NCI-H2171 treated with DMSO at 0.1 percent for 48 hours (cell line): ENCODE measurements around the gene ZPLD1.

Source experiments
- DNase-seq: peaks from one replicate; lab custom pipeline; 2025; lab: John Stamatoyannopoulos, UW

ZPLD1 gene

DNA sequence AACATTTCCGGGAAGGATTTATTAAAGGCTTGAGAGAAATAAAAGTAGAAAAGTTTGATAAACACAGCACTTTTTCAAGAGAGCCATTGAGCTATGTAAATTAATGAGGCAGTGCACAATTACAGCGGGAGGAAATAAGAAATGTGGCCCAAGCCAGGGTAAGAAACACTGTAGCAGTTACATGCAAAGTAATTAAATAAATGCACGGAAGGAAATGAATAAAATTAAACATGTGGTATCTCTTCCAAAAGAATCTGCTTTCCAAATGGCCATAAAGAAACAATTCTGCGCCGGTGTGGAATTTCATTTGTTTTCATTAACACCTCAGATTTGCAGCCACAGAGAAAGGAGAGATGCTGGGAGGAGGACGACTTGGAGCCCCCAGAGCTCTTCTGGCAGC lies 35.3 kb downstream of the ZPLD1 start:
- no peak for DNase-seq

GRCh38 chr3:102471001-102471400 lies 36.2 kb downstream of the ZPLD1 start:
- no peak for DNase-seq

DNA sequence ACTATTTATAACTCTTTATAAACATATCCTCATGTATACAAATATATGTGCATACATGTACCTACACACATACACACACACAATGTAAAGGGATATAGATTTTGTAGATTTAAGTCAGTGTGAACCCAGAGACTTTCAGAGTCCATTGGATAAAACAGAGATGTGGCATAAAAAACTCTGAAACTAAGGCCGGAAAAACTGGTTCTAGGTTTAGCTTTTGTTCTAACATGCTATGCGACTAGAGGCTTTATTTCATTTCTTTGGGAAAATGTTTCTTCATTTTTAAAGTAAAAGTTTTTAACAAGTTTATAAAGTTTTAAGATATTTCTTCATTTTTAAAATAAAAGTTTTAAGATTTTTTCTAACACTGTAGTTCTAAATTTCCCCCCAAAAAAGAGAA lies 36.7 kb downstream of the ZPLD1 start:
- DNase-seq = no peak

GRCh38 chr3:102473648-102474047 lies 38.8 kb downstream of the ZPLD1 start:
- DNase-seq = no peak

DNA sequence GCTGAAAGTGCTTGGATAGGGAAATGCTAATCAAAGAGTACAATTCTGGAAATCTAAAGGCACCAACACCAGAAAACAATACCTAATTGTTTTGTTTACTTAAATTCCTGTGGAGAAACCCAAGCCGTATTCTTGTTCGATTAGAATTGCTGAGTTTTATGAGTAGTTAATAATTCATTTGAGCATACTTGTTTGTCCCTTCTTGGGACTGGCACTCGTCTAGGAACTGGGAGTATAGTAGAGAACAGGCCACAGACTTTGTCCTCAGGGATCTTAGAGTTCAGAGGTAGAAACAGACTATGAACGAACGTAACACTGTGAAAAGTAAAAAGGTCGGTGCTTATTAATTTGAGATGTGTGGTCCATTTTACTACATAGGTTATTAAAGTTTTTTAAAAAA lies 39.4 kb downstream of the ZPLD1 start:
- DNase-seq = no peak

- peak; percentile 34 for DNase-seq
Measured at GRCh38 chr3:102476198-102476597, 41.4 kb downstream of the ZPLD1 start.

DNA sequence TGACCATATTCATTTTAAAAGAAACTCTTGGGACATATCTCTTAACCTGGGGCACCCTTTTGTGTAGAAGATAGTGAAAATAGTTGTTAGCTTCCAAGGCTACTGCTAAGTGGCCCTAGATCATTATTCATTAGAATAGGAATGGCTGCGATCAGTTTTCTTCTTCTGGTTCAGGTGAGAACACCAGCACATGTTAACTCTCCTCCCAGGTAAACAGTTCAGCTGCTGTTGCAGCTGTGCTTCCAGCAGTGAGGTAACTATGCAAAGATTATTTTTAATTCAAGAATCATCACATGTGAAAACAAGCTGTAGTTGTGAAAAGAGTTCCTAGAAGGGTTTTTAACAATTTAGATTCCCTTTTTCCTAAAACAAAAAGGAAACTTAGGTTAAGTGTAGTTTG lies 43.3 kb downstream of the ZPLD1 start:
- no peak for DNase-seq

- no peak for DNase-seq
Measured at GRCh38 chr3:102480139-102480538, 45.3 kb downstream of the ZPLD1 start.

DNA sequence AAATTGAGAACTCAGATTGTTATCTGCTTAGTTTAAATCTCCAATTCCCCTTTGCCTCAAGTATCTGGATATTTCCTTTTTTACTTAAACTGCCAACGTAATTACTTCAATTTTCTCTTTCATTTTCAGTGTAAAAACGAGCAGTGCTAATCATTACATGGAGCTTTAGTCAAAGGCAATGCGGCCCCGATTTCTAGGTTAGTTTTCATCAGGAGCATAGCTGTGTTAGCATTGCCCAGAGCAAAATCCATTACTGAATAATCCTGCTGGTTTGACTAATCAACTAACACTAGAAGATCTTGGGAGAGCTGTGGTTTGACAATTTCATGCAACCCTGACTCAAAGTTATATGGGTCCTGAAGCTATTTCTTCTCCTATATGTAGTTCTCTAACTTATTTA lies 46.2 kb downstream of the ZPLD1 start:
- DNase-seq = no peak

DNA sequence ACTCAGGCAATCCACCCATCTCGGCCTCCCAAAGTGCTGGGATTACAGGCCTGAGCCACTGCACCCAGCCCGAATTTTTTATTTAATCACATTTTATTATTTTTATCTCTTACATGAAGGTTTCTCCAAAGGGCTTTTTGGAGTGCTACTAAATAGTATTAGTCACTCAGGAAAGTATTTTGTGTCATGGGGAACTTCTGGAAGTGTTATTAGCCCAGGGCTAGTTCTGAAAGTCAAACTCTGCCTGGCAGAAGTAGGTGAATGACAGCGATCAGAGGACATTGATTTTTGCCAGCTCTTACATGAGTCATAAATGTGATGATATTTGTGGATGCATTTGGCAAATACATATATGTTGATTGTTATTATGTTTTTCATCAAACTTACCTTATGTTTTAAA lies 48.7 kb downstream of the ZPLD1 start:
- no peak for DNase-seq

GRCh38 chr3:102484363-102484762 lies 49.5 kb downstream of the ZPLD1 start:
- DNase-seq = no peak

DNA sequence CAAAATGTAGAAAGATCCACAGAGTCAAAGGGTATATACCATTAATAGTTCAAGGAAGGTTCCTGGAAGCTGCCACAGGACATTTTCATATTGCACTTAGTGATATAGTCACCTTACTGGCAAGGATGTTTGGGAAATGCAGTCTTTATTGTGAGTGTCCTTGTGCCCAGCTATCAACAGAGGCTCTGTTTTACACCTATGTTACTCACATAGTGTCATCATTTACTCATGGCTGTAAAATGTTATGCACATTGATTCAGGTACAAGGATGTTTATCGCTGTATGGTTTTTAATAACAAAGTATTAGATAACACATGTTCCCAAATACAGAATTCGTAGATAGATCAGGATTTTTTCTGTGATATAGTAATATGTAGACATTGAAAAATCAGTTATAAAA lies 50.9 kb downstream of the ZPLD1 start:
- DNase-seq = no peak

DNA sequence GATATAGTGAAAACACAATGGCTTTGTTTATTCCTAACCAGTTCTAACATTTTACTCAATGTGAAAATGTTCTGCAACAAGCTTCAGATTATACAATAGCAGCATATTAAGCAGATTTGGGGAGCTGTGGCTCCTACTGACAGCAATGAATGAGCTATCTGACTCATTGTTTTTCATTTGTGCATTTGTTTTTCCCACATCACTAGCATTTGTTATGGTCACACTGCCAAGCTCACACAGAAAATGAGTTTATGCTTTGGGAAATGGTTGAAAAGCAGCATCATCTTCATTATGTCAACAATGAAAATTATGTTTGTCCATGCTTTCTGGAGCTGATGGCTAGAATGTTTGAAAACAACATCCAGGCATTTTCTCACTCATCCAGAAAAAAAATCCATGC lies 53.5 kb downstream of the ZPLD1 start:
- no peak for DNase-seq

GRCh38 chr3:102492300-102492699 lies 57.5 kb downstream of the ZPLD1 start:
- DNase-seq = no peak

DNA sequence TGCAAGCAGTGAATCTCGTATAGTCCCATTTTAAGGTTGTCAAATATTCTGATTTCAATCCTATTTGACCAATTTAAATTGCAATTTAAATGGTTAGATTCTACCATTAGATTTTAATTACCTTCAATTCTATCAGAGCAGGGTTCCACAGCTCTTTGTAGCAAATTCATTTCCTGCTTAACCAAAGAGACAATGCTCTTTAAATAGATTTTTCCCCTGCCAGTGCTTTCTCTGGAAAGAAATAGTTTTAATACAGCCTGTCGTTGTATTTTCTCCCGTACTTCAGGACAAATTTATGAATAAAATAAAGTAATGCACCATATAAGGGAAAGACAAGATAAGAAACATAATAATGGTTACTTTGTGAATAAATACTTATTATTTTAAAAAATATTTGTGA lies 62.8 kb downstream of the ZPLD1 start:
- no peak for DNase-seq

DNA sequence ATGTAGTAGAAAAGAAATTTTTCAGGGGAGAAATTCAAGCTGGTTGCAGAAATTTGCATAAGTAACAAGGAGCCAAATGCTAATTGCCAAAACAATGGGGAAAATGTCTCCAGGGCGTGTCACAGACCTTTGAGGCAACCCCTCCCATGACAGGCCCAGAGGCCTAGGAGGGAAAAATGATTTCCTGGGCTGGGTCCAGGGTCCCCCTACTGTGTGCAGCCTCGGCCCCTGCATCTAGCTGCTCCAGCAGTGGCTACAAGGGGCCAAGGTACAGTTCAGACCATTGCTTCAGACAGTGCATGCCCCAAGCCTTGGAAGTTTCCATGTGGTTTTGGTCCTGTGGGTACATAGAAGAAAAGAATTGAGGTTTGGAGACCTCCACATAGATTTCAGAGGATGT lies 70.7 kb downstream of the ZPLD1 start:
- DNase-seq = no peak

DNA sequence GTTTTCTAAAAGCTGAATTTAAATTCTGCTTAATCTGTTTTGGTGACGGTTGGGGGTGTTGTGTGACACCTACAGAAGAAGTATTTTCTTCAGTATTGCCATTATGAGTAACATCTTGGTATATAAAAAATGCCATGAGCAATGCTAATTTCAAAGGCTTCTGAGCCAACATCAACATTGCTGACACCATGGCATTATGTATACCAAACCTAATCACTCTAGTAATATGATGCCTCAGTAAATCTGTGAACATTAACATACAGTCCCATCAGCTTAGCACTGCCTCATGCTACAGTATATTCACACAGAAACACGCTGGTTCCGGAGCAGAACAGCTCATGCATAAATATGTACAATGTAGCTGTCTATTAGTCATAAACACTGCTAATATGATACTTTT lies 75.8 kb downstream of the ZPLD1 start:
- peak; percentile 25 for DNase-seq

GRCh38 chr3:102511168-102511567 lies 76.4 kb downstream of the ZPLD1 start:
- DNase-seq = no peak

GRCh38 chr3:102511639-102512038 lies 76.8 kb downstream of the ZPLD1 start:
- no peak for DNase-seq

GRCh38 chr3:102512734-102513504 lies 78.1 kb downstream of the ZPLD1 start:
- no peak for DNase-seq

GRCh38 chr3:102514241-102514640 lies 79.4 kb downstream of the ZPLD1 start:
- no peak for DNase-seq

GRCh38 chr3:102521246-102521645 lies 86.4 kb downstream of the ZPLD1 start:
- DNase-seq = no peak

GRCh38 chr3:102525624-102526023 lies 90.8 kb downstream of the ZPLD1 start:
- DNase-seq = no peak

- no peak for DNase-seq
Measured at GRCh38 chr3:102526865-102527264, 92.0 kb downstream of the ZPLD1 start.
